HepG2 (cell line): Measurements from ENCODE around the gene OBP2A. TPM values are rescaled to one million over a fixed set of nuclear protein-coding genes. Genes with fewer than 3 reads are reported as not detected.

ENCODE experiments used
- ATF2 ChIP-seq: sonication (generic); formaldehyde crosslinking; IDR thresholded peaks from 2 replicates; pipeline ENCODE4 v1.4.0; 2020; ENCODE audit warnings: missing genetic modification reagents
- FOSL1 ChIP-seq: sonication (generic); formaldehyde crosslinking; IDR thresholded peaks from 2 replicates; pipeline ENCODE4 v1.9.0; 2021; ENCODE audit warnings: missing genetic modification reagents, borderline replicate concordance
- GMEB1 ChIP-seq: sonication (generic); formaldehyde crosslinking; IDR thresholded peaks from 2 replicates; pipeline ENCODE4 v1.5.1; 2020; ENCODE audit warnings: missing genetic modification reagents, mild to moderate bottlenecking, borderline replicate concordance
- KAT7 ChIP-seq: IDR thresholded peaks from 2 replicates; pipeline ENCODE4 v1.6.1; 2018; ENCODE audit warnings: borderline replicate concordance, missing compliant biosample characterization
- PHF21A ChIP-seq: sonication (generic); formaldehyde crosslinking; IDR thresholded peaks from 2 replicates; pipeline ENCODE4 v1.5.0; 2020; ENCODE audit warnings: mild to moderate bottlenecking, missing genetic modification reagents
- RCOR2 ChIP-seq: IDR thresholded peaks from 2 replicates; pipeline ENCODE4 v1.6.1; 2016; ENCODE audit warnings: missing biosample characterization, missing genetic modification reagents
- SMARCE1 ChIP-seq: fragments of 450-650 bp; IDR thresholded peaks from 2 replicates; pipeline ENCODE4 v1.6.1; 2017; ENCODE audit warnings: borderline replicate concordance
- ZBTB44 ChIP-seq: sonication (generic); formaldehyde crosslinking; IDR thresholded peaks from 2 replicates; pipeline ENCODE4 v1.4.0; 2020; ENCODE audit warnings: missing genetic modification reagents
- ZNF407 ChIP-seq: sonication (generic); formaldehyde crosslinking; IDR thresholded peaks from one replicate; pipeline ENCODE4 v1.5.1; 2020; ENCODE audit warnings: mild to moderate bottlenecking, missing genetic modification reagents; ENCODE audit errors: not compliant biosample characterization
- ZNF687 ChIP-seq: sonication (generic); formaldehyde crosslinking; IDR thresholded peaks from 2 replicates; pipeline ENCODE4 v1.5.1; 2020; ENCODE audit warnings: mild to moderate bottlenecking, missing genetic modification reagents, moderate library complexity
- polyA plus RNA-seq, 8 experiments: library from polyadenylated mRNA; depleted of rRNA in 3 of 8; stranded (reverse) in 7 of 8; unstranded in 1 of 8; fragments of >200 nt; fragmentation: Illumina TruSeq in 4 of 8; extraction: Trizol in 4 of 8; gene quantifications; 2 replicates each; pipeline versions ENCODE4 v1.2.1 to v1.2.3, GENCODE V29; 2011 to 2016; ENCODE audit warnings: low read depth in 4 of 8, missing spikeins in 1 of 8, mixed read lengths in 1 of 8; ENCODE audit not compliant: insufficient read depth in 1 of 8
- total RNA-seq, 5 experiments: library from RNA; depleted of rRNA; stranded (reverse); fragments of >200 nt; fragmentation: Illumina TruSeq; extraction: Trizol; gene quantifications; 2 replicates each; pipeline ENCODE4 v1.2.3, GENCODE V29; 2016; ENCODE audit warnings: low read depth in 1 of 5

The OBP2A gene
- total and polyA plus RNA-seq, 2 of the 13 experiments (the other 11 are each of a cell fraction or from before 2014, with no cell fraction given) = 0.32 TPM; not detected in 1

- TF ChIP-seq ZNF407 (CRISPR knock-in tag) (no peak), RCOR2 (CRISPR knock-in tag) (no peak), ZBTB44 (CRISPR knock-in tag) (no peak), ZNF687 (CRISPR knock-in tag) (peak; percentile 69), SMARCE1 (no peak), KAT7 (no peak), PHF21A (CRISPR knock-in tag) (0 out of 2 replicates have a peak, but pooled peaks have one; percentile 9), FOSL1 (CRISPR knock-in tag) (no peak), ATF2 (peak; percentile 38; the same call in 1 of the 2 replicates), GMEB1 (CRISPR knock-in tag) (no peak)
Measured at GRCh38 chr9:135499326-135500070, 46.4 kb upstream of the OBP2A start (continued).
